Stimulated activated CD8-positive, alpha-beta memory T cell treated with anti-CD3 and anti-CD28 coated beads, Interleukin-4, amount 100 ng/mL, for 4 hours (primary cell): Measurements from ENCODE around the gene ENDOU.
A peak's percentile ranks its signal among the peaks of the same experiment; 100 is the strongest.

Source experiments
- DNase-seq, 2 donors: peaks; one replicate each; pipeline ENCODE4 v3.0.0-alpha.2; 2020; ENCODE audit warnings: low read depth in 2 of 2, low spot score in 1 of 2

The ENDOU gene

DNA sequence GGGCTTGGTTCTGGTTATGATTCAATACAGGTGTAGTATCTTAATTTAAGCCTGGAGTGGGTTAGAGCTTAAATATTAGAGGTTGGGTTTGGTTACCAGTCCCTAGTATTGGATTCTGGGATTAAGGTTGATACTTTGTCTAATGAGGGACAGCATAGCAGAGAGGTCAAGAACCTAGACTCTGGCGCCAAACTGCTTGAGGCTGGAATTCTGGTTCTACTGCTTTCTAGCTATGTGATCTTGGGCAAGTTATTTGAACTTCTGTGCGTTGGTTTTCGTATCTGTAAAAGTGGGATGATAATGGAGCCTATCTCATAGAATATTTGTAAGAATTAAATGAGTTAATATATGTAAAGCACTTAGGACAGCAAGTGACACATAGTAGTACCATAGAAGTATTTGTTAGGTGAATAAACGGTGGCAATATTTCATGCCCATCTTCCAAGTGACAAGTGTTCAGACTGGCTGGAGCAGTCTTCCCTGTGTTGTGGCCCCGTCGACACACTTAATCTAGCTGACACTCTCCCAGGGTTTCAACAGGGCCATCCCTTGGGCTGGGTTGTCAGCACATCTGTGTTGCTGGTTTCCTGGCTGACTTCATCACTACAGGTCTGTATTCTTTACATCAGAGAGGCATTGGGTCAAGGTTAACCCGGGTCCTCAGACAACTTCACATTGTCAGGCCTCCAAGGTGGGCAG is 3.0 kb downstream of the ENDOU start:
- no peak for DNase-seq

DNA sequence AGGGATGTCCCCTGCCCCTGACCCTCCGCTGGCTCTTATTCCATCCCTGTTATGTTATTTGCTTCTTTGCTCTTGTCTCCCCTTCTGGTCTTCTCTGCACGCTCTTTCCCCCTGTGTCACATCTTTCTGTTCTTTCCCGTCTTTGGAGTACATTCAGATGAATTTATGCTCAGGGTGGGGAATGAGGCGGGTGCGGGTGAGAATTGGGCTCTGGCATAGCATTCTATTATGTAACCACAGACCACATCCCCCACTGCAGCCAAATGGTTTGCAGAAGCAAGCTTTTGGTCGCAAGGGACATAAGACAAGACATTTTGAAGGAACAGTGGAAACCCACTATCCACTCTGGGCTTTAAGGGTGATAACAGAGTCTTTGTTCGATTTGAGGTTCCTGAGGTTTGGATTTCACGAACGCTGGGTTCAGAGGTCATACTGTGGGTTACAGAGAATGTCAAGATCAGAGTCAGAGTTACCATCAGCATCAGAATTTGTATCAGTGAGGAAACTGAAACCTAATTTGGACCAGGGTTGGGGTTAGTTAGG is 3.8 kb downstream of the ENDOU start:
- DNase-seq, result no peak

DNA sequence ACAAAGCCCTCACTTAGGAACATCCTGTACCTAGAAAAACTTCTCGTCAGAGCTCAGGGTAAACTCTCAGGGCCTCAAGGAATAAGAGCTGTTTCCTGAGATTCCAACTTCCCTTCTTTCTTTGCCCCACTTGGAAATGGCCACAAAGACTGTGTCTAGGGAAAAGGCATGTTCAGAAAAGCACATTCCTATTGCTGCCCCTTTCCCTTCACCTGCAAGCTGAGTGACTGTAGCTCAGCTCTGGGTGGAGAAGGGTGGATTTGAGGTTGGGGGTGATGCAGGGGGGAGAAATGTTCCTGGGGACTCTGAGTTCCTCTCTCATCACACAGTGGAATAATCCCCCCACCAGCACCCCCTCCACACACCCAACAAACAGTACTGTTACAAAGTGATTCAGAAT is 6.8 kb downstream of the ENDOU start:
- DNase-seq, result no peak

DNA sequence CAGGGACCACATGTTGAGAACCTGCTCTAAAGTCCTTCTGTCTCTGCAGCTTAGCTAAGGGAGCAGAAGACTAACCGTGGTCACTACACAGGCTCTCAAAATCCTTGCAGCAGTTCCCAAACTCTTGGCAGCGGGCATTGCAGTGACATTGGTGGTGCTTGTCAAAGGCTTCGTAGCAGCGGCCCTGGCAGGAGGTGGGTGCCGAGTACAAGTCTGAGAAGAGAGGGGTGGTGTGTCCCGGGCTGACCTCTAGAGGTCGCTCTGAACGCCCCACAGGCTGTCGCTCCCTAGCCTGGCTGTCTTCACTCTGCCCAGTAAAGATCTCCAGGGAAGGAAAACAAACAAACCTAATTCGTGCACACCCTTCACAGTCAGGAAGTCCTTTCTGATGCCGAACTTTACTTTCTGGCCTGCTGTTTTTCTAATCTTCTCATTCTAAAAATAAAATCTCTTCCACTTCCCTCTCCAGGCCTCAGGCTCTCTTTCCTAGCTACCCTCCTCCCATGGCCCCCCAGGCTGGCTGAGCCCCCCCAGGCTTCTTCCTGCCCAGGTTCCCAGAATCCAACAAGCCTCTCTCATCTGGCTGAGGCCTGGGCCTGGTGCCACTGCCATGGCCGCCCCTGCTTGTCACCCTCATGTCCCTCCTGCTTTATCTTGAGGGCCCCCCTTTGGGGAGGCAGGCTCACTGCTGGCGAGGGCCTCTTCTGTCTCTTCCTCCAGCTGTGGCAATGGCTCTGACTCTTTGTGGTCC is 7.7 kb downstream of the ENDOU start:
- DNase-seq, result no peak

DNA sequence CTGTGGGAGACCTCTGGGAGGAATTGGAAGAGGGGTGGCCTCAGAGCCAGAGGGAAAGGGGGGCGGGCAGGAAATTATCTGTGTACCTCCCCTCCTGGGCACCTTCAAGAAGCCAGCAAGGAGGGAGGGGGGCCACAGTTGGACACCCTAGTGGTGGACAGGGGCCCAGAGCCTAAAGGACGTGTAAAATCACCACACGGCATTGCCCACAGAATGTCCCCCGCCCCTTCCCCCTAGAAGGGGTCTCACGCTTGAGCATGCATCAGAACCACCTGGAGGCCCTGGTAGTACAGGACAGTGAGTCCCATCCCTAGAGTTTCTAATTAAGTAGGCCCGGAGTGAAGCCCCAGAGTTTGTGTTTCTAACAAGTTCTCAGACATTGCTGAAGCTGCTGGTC is 8.2 kb downstream of the ENDOU start:
- DNase-seq, result no peak

DNA sequence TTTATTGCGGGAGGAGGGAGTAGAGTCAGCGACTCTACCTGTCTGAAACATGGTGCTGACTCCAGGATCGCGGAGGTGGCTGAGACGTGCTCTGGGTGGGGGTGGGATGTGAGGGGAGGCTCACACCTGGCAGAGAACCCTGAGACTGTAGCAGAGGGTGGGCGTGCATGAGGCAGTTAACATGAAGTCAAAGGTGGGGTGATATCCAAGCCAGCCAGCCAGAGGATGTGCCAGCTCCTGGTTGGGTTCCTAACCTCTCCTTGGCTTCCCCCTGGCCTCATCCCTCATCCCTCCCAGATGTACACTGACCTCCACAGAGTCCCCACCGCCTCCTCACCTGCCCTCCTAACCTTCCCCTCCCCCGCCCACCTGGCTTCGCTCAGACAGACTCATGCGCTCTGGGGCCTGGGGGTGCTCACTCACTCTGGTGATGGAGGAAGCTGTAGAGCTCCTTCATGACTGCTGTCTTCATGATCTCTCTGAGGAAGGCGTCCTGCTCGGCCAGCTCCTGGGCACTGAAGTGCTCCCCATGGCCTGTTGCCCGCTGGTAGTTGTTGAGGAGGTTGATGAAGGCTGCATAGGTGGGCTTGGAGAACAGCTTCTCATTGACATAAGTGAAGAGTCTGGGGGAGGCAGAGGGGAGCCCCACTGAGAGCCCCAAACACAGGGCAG is 9.3 kb downstream of the ENDOU start:
- no peak for DNase-seq

DNA sequence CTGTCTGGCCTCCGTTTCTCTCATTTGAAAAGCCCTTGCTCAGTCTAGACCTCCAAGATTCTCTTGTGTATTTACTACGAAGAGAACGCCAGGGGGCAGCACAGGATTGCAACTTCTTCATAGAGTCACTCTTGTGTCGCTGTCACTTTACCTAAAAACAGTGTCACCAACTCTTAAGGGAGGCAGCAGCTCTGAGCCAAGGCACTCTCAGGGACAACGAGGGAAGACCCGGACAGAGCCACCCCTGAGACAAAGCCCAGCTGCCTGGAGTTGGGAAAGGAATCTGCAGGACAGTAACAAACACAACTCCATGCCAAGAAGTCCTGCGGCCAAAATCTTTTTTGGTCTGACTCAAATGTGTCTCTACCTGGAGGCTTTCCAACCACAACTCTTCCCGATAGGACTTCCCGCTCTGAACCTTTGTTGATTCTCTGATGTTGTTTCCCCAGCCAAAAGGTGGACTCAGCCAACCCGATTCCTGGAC is 9.9 kb downstream of the ENDOU start:
- DNase-seq, result peak; percentile 57 to 67

DNA sequence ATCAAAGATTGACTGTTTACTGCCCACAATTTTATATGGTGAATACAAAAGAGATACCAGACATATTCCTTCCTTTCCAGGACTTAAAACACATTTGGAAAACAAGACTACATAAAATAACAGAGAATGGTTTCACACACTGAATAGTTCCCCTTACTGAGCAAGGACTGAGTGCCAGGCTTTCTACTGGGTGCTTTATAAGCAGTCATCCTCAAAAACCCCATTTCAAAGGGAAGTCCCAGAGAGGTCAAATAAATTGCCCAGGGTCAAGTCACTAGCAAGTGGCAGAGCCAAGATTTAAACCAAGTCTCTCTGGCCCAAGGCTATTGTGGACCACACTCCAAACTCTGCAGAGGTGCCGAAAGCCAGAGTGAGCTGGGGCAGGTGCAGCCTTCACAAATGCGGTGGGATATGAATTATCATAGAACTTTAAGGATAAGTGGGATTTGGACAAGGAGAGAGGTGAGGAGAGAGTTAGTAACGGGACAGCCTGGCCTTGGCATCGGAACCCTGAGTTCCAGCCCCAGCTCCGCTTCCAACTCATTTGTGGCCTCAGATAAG is 10.4 kb downstream of the ENDOU start:
- DNase-seq, result no peak

DNA sequence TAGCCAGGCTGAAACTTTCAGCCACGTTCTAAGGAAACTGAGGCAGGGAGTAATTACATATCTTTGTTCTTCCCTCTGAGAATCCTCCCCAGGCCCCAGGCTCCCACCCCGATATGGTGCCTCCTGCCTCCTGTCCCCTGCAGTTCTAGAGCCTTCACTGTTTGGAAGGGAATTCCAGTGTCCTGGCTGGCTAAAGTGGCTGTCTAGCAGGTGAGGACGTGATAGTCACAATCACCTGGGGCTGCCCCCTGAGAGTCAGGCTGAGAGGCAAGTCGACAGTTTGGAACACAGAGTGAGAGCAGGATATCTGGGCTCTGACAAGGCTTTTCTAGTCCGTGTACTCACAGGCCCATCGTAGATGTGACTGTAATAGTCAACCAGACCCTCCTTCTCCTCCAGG is 13.1 kb downstream of the ENDOU start:
- DNase-seq, result no peak

DNA sequence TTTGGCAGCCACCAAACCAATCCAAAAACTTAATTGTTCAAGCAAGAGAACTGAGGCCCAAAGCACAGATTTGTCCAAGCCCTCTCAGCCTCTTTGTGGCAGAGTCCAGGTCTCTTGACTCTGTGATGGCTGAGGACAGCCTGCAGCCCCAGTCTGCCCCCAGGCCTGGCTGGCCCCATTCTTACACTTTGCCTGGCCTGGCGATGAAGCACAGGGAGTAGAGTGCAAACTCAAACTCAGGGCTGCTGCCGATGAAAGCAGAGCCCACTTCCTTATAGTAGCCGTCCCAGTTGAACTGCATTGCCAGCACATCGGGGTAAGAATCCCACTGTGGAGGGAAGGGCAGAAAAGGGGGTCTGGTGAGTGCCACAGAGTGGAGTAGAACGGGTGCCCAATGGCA is 13.8 kb downstream of the ENDOU start:
- no peak for DNase-seq

DNA sequence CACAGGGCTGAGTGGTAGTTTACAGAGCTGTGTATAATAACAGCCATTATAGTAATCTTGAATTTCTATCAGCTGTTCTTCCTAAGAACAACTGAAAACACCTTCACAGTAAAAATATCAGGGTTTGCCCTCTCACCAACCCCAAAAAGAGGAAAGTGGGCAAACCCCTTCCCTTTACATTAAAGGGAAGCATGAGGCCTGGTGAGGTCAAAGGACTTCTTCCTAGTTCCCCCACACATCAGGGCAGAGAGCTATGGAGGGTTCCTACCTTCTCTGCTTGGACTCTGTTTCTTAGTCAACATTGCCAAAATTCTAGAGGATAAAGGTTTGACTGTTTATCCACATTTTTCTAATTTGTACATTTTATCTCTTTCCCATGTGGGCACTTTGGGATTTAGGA is 15.0 kb downstream of the ENDOU start:
- DNase-seq, result no peak

DNA sequence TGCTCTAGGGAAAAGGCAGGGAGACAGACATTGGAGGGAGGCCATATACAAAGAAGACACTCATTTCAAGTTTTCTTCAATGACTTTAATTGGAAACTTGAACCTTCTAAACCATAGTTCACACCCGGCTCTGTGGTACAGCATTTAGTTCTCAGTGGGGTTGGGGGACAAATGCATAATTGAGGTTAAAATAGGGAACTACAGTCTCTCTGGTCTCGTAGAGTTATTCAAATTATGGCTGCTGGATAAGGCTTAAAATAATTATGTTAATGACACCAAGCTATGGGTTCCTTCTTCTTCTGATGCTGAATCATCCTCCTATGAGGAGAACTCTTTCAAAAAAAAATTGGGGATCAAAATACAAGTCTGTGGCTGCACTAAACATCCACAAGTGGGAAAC is 15.6 kb downstream of the ENDOU start:
- DNase-seq, result no peak

DNA sequence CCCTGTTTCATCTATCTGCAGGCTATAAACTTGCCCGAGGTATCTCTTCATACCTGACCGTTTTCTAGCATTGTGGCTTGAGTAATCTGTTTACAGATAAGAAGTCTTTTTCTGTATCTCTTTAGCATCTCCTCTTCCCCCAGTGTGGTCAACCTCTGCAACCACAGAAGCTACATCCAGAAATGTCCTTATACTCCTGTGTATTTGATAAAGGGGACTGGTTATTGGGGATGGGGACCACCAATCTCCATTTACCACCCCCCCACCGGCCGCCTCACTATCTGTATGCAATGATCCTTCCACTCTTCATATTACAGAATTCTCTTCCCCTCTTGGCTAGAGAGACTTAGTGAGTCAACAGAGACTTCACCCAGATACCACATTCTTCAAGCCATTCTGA is 16.1 kb downstream of the ENDOU start:
- DNase-seq, result no peak

DNA sequence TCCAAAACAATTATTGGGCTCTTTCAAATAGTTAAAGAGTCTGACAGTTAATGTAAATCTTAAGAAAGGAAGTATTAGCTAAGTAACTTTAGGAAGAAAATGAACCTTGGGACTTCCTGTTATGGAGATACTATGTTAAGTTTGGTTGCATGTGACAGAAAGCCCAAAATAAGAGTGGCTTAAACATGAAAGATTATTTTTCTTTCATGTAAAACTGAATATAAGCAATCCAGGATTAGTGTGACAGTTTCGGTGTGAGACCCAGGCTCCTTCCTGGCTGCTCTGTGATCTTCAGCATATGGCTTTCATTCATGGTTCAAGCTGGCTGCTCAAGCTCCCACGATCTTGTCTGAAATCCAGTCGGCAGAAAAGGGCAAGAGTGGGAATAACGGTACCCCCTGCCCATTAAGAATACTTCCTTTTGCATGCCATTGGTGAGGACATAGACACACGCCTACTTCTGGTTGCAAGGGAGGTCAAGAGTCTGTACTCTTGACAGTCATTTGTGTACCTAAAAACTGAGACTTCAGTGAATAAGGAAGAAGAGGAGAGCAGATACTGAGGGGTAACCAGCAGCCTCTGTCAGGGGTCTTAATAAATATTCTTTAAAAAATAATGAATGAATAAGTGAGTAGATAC is 17.3 kb downstream of the ENDOU start:
- DNase-seq, result no peak

DNA sequence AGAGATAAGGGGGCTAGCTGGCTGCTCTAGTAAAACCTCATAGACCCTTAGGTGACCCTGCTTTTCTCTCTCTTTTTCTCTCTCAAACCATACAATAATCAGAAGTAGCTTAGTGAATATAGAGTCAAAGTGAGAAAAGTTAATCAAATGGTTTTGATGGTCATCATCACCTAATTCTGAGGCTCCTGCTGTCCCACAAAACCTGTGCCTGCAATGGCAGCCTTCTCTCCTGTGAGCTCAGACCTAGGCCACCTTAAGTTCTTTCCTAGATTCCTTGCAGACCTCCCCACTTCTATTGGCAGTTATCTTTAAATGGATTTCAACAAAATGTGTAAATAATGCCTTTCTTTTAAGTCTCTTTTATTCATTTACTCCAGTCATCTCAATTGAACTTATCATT is 17.9 kb downstream of the ENDOU start:
- no peak for DNase-seq

DNA sequence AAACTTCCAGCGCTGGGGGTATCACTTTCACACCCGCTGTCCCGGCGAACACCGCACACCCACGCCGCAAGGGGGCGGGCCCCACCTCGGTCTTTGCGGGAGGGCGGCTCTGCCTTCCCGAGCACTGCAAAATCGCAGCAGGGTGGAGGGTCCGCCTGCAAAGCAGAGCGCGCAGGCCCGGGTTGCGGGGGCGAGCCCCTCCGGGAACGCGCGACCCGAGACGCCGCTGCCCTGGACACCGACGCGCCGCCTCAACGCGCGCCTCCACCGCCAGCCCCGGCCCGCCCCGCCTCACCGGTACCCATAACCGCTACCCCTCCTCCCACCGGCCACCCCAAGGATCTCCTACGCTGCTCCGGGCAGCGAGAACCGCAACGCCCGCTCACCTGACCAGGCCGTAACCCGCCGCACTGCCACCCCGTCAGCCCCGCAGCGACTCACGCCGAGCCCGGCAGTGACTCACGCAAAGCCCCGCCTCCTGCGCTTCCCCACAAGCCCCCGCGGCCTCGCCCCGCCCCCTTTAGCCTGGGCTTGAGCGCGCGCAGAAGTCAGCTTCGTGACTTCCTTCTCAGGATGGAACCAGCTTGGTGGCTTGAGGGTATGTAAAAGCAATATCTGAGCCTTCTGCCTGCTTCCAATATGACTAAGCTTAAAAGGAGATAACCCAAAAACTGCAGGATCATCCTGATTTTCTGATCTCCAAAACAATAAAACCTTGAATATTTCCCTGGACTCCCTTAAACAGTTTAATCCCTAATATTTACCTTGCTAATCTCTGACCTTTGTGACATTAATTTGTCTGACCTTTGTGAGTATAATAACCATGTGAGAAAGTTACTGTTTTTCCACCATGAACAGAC is 19.5 kb downstream of the ENDOU start, which contains the start of gene RPAP3:
Gene RPAP3 (minus strand): TSS at position 465 of the 860 bp plus-strand sequence. CDS start 3,190 bp downstream, outside the sequence.
- peak; percentile 95 to 96 for DNase-seq

DNA sequence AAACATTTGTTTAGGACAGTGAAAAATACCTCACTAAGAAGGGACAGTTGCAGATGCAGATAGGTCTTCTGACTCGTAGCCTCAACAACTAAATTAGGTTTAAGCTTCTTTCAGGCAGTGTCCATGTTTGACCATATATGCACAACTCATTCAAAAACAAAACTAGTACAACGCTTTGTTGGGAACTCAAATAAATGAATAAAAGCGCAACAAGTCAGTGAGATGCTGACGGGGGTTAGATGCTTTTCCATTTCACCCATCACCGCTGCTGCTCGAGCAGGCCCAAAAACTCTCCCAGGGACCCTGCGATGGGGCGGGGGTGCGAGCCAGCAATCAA is 20.1 kb downstream of the ENDOU start:
- no peak for DNase-seq

DNA sequence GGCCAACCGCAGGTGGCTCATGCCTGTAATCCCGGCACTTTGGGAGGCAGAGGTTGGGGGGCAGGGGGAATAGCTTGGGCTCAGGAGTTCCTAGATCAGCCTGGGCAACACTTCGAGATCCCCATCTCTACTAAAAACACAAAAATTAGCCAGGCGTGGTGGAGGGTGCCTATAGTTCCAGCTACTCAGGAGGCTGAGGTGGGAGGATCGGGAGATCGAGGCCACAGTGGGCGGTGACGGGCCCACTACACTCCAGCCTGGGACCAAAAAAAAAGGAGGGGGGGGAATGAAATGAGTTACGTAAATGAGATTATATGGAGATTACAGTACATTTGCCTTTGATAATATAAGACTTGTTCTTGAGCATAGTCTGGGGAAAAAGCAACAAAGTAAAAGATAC is 20.6 kb downstream of the ENDOU start:
- DNase-seq, result no peak

DNA sequence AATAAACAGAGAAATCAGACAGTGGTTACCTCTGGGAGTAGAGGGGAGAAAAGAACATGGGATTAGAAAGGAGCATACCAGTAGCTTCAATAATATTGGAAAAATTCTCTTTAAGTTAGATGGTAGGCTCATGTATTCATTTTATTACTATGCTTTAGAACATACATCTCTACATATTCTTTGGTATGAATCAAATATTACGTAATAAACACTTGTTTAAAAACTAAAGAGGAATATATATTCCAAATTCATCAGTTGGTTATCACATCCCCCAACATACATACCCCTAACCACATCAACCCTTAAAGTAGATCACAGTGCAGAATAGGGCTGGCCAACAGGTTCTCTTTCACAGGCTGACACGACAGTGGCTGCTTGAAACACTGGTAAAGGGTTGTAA is 25.0 kb downstream of the ENDOU start:
- DNase-seq, result no peak

DNA sequence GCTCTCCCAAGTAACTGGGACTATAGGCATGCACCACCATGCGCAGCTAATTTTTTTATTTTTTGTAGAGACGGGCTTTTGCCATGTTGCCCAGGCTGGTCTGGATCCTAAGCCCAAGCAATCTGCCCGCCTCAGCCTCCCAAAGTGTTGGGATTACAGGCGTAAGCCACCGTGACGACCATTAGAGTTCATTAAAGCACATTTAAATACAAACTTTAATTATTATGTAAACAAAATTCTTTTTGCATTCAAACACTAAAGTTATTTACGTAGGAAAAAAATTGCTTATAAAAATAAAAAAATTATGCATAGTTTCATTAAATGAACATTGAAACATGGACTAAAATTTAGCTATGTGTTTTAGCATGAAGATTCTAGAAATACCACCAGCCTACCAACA is 26.7 kb downstream of the ENDOU start:
- no peak for DNase-seq
